ENCODE results near the gene CUL5. TPM values are rescaled to one million over a fixed set of nuclear protein-coding genes. Genes with fewer than 3 reads are reported as not detected.

The CUL5 gene
- total and polyA plus RNA-seq, 8 donors, result 3.1 to 19.9 (median 14.7) TPM

DNA sequence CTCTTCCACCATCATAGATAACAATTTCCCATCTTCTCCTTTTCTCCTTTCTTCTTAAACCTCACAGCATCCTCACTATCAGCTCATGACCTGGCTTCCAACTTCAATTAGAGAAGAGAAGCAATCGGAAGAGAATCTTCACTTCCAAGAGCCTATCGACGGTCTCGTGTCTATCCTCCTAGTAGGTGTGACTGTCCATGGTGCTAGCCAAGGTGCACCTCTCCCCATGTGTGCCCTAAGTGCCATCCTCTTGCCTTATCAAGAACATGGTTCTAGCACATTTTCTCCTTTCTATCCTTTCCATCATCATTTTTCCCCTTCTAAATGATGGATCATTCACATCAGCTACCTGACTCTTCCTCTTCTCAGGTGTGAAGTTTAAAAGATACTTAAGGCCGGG, 5.1 kb upstream of the CUL5 start:
- 79 to 87% methylated on average over 5 of the region's 5 CpGs for WGBS, 2 donors
- no peak for DNase-seq
- H3K36me3 ChIP-seq, result no peaks in the 10 kb centered on the region
- TF ChIP-seq, protein P1, sequence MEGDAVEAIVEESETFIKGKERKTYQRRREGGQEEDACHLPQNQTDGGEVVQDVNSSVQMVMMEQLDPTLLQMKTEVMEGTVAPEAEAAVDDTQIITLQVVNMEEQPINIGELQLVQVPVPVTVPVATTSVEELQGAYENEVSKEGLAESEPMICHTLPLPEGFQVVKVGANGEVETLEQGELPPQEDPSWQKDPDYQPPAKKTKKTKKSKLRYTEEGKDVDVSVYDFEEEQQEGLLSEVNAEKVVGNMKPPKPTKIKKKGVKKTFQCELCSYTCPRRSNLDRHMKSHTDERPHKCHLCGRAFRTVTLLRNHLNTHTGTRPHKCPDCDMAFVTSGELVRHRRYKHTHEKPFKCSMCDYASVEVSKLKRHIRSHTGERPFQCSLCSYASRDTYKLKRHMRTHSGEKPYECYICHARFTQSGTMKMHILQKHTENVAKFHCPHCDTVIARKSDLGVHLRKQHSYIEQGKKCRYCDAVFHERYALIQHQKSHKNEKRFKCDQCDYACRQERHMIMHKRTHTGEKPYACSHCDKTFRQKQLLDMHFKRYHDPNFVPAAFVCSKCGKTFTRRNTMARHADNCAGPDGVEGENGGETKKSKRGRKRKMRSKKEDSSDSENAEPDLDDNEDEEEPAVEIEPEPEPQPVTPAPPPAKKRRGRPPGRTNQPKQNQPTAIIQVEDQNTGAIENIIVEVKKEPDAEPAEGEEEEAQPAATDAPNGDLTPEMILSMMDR (IDR thresholded peaks at IDR 0.05), result no peak
- intact Hi-C loops (cut with DNase I), result no loop called here
- no peak overlapping the region for H3K27ac ChIP-seq
- no peaks in the 10 kb centered on the region for H3K9me3 ChIP-seq
- H3K4me1 ChIP-seq, result no peaks in the 10 kb centered on the region
- no peaks in the 10 kb centered on the region for H3K27me3 ChIP-seq
- no peak for FAIRE-seq
- no peak for ATAC-seq
- no peak overlapping the region for H3K4me3 ChIP-seq

- H3K9me3 ChIP-seq, result no peaks in the 10 kb centered on the region
- no peak overlapping the region for H3K4me3 ChIP-seq
- intact Hi-C loops (cut with DNase I), result no loop called here
- no peaks in the 10 kb centered on the region for H3K36me3 ChIP-seq
- peaks cover 0 to 25% (median 0%) of the 10 kb centered on the region in 3 donors for H3K4me1 ChIP-seq
- no peak for FAIRE-seq
- peak in 2 of 6 donors; percentile 11 to 54 for DNase-seq
- no peaks in the 10 kb centered on the region for H3K27me3 ChIP-seq
- WGBS, 2 donors, result 93 to 95% methylated on average over 18 of the region's 18 CpGs
- H3K27ac ChIP-seq, result no peak overlapping the region
- no peak for ATAC-seq
- TF ChIP-seq, protein P1 (IDR thresholded peaks at IDR 0.05), result no peak
Measured at GRCh38 chr11:108007819-108008218, 879 bp upstream of the CUL5 start.

DNA sequence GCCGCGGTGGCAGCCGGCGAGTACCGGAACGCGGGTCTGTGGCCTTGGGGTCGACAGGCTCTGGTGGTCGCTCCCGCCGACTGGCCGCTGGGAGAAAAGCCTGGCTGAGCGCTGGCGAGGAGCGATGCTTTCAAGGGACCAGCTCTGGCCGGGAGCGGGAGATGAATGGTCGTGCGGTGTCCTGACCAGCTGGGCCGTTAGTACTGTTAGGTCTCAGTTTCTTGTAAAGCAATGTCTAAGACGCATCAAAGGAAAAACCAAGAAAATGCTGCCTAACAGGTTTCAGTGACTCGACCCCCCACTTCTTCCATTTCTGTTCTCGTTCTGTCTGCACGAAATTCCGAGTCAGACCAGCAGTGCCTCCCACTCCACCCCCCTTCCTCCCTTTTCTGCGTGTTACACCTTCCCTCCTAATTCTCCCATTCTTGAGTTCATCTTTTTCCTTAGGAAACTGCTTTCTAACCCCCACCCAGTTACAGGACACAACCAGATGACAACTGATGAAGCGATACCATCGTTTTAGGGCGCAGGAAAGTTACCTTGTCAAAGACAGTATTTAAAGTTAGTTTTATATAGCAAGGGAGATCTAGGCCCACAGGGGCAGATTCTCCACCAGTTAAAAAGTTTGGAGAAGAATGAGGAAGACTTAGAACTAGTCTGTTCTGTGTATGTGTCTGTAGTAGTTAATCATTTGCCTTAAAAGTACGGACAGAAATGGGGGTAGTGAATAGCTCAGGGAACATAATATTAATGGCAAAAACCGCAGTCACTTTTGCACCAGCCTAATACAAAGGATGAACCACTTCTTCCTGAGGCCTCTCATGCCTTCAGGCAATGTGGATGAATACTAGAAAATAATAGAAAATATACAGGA, 1.0 kb downstream of the CUL5 start:
- no peaks in the 10 kb centered on the region for H3K27me3 ChIP-seq
- H3K4me3 ChIP-seq, result peak overlapping the region; percentile 79 to 97 (median 86)
- TF ChIP-seq, protein P1 (IDR thresholded peaks at IDR 0.05), result no peak
- H3K36me3 ChIP-seq, result no peaks in the 10 kb centered on the region
- peaks cover 0 to 34% (median 0%) of the 10 kb centered on the region in 3 donors for H3K4me1 ChIP-seq
- peak; percentile 17 to 44 (median 32) for ATAC-seq
- peak overlapping the region; percentile 95 to 98 (median 98) for H3K27ac ChIP-seq
- intact Hi-C loops (cut with DNase I), result no loop called here
- H3K9me3 ChIP-seq, result no peaks in the 10 kb centered on the region
- DNase-seq, result peak in 1 of 6 donors; percentile 9
- no peak for FAIRE-seq
- WGBS, 2 donors, result 1% methylated on average over 31 of the region's 31 CpGs

DNA sequence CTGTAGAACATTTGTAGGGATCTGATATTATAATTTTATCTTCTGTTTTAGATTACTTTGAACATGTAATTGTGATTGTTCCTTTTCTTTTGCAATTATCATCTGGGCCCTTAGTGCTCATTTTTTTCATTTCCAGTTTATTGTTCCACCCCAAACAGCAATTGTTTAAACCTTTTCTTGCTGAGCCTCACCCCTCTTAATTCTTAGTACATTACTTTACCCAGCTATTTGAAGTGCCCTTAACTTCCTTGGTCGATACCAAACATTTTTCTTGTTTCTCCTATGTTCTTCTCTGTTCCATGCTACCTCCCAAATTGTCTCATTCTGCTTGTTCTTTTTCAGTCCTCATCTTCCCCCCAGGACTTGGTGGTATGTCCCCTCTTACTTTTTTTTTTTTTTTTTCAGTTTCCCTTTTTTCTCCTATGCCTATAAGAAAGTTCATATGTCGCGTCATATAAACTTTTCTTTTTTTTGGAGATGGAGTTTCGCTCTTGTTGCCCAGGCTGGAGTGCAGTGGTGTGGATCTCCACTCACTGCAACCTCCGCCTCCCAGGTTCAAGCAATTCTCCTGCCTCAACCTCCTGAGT, 3.5 kb downstream of the CUL5 start:
- Histone ChIP-seq H3K4me3 (no peak overlapping the region), H3K27me3 (no peaks in the 10 kb centered on the region), H3K27ac (no peak overlapping the region), H3K9me3 (no peaks in the 10 kb centered on the region), H3K4me1 (peaks cover 0 to 44% (median 4%) of the 10 kb centered on the region in 3 donors), H3K36me3 (no peaks in the 10 kb centered on the region)
- intact Hi-C loops (cut with DNase I), result no loop called here
- ATAC-seq (no peak), FAIRE-seq (no peak), DNase-seq (no peak)
- TF ChIP-seq, protein P1 (IDR thresholded peaks at IDR 0.05), result no peak
- WGBS, 2 donors, result 95% methylated on average over 5 of the region's 5 CpGs

- H3K4me3 ChIP-seq, result no peak overlapping the region
- H3K4me1 ChIP-seq, result peaks cover 0 to 29% (median 4%) of the 10 kb centered on the region in 3 donors
- TF ChIP-seq, protein P1 (IDR thresholded peaks at IDR 0.05), result no peak
- FAIRE-seq (no peak), DNase-seq (no peak), ATAC-seq (peak in 1 of 4 donors; percentile 23)
- H3K36me3 ChIP-seq, result no peaks in the 10 kb centered on the region
- no peak overlapping the region for H3K27ac ChIP-seq
- H3K9me3 ChIP-seq, result no peaks in the 10 kb centered on the region
- intact Hi-C loops (cut with DNase I), result no loop called here
- no peaks in the 10 kb centered on the region for H3K27me3 ChIP-seq
Measured at GRCh38 chr11:108016647-108017046, 7.9 kb downstream of the CUL5 start.

Data from pancreas (tissue), 10 donors.